ENCODE results near the gene RAB14. TPM values are rescaled to one million over a fixed set of nuclear protein-coding genes. Genes with fewer than 3 reads are reported as not detected.

The RAB14 gene
- total RNA-seq, 1 donor from 2014 or later = 63.8 TPM

- no peaks in the 10 kb centered on the region for H3K4me1 Mint-ChIP-seq
- no peaks in the 10 kb centered on the region for H3K9me3 Mint-ChIP-seq
- H3K27ac Mint-ChIP-seq = no peak overlapping the region
- peaks cover 20% of the 10 kb centered on the region for H3K36me3 Mint-ChIP-seq (ENCODE audit: low read depth)
- DNase-seq = no peak
- H3K27me3 Mint-ChIP-seq = no peaks in the 10 kb centered on the region
- intact Hi-C loops (cut with micrococcal nuclease) = no loop called here
- CTCF ChIA-PET = interaction anchor here (1.2 kb wide), 1 partner anchor 15 kb away, joined by 3 read pairs; no protein-coding TSS in a partner anchor
- no peak overlapping the region for H3K4me3 Mint-ChIP-seq
- POLR2A ChIA-PET = no interaction called here
- ATAC-seq (ENCODE audit: low read depth) = no peak
- TF ChIP-seq CTCF (IDR thresholded peaks at IDR 0.05) = no peak
Measured at GRCh38 chr9:121227862-121228261, 26.2 kb upstream of the RAB14 start.

- Mint-ChIP-seq H3K4me3 (no peak overlapping the region), H3K27me3 (no peaks in the 10 kb centered on the region), H3K27ac (no peak overlapping the region), H3K9me3 (no peaks in the 10 kb centered on the region), H3K4me1 (peaks cover 5% of the 10 kb centered on the region), H3K36me3 (ENCODE audit: low read depth) (peaks cover 6% of the 10 kb centered on the region)
- ChIA-PET POLR2A (no interaction called here), CTCF (interaction anchor here (1.3 kb wide), 1 partner anchor 13 kb away, joined by 4 read pairs; no protein-coding TSS in a partner anchor)
- ATAC-seq (ENCODE audit: low read depth) = no peak
- intact Hi-C loops (cut with micrococcal nuclease) = no loop called here
- DNase-seq = no peak
- TF ChIP-seq CTCF (IDR thresholded peaks at IDR 0.05) = no peak
Measured at GRCh38 chr9:121226175-121226574, 24.5 kb upstream of the RAB14 start.

- POLR2A ChIA-PET = no interaction called here
- H3K27me3 Mint-ChIP-seq = no peaks in the 10 kb centered on the region
- ATAC-seq (ENCODE audit: low read depth) = no peak
- H3K4me1 Mint-ChIP-seq = peaks cover 9% of the 10 kb centered on the region
- DNase-seq = no peak
- no peak overlapping the region for H3K4me3 Mint-ChIP-seq
- CTCF ChIA-PET = no interaction called here
- no peak for TF ChIP-seq CTCF (IDR thresholded peaks at IDR 0.05)
- intact Hi-C loops (cut with micrococcal nuclease) = no loop called here
- no peaks in the 10 kb centered on the region for H3K9me3 Mint-ChIP-seq
- peaks cover 3% of the 10 kb centered on the region for H3K36me3 Mint-ChIP-seq (ENCODE audit: low read depth)
- H3K27ac Mint-ChIP-seq = no peak overlapping the region
Measured at GRCh38 chr9:121225240-121225639, 23.6 kb upstream of the RAB14 start.

GRCh38 chr9:121222524-121223171 is 21.0 kb upstream of the RAB14 start:
- CTCF ChIA-PET = no interaction called here
- no peak for TF ChIP-seq CTCF (IDR thresholded peaks at IDR 0.05)
- H3K4me3 Mint-ChIP-seq = no peak overlapping the region
- no peaks in the 10 kb centered on the region for H3K27me3 Mint-ChIP-seq
- POLR2A ChIA-PET = interaction anchor here (0.6 kb wide), 1 partner anchor 32 kb away, joined by 3 read pairs; no protein-coding TSS in a partner anchor
- intact Hi-C loops (cut with micrococcal nuclease) = no loop called here
- ATAC-seq (ENCODE audit: low read depth) (no peak), DNase-seq (no peak)
- H3K36me3 Mint-ChIP-seq (ENCODE audit: low read depth) = peaks cover 6% of the 10 kb centered on the region
- no peak overlapping the region for H3K27ac Mint-ChIP-seq
- peaks cover 16% of the 10 kb centered on the region for H3K4me1 Mint-ChIP-seq
- H3K9me3 Mint-ChIP-seq = no peaks in the 10 kb centered on the region

GRCh38 chr9:121221664-121222055 is 20.0 kb upstream of the RAB14 start:
- Mint-ChIP-seq H3K4me1 (peaks cover 16% of the 10 kb centered on the region), H3K36me3 (ENCODE audit: low read depth) (peaks cover 8% of the 10 kb centered on the region), H3K9me3 (no peaks in the 10 kb centered on the region), H3K4me3 (no peak overlapping the region), H3K27ac (no peak overlapping the region), H3K27me3 (no peaks in the 10 kb centered on the region)
- no peak for DNase-seq
- ATAC-seq (ENCODE audit: low read depth) = no peak
- no peak for TF ChIP-seq CTCF (IDR thresholded peaks at IDR 0.05)
- CTCF ChIA-PET = interaction anchor here (1.1 to 1.2 kb wide), 2 partner anchors 8 to 57 kb away, joined by 3 to 4 read pairs; no protein-coding TSS in a partner anchor
- intact Hi-C loops (cut with micrococcal nuclease) = no loop called here
- POLR2A ChIA-PET = no interaction called here
